K562 (cell line): ENCODE data around the gene NT5DC4. TPM values are rescaled to one million over a fixed set of nuclear protein-coding genes. Genes with fewer than 3 reads are reported as not detected.

Experiments used
- CLOCK ChIP-seq: fragments of 250-450 bp; sonication (Bioruptor Pico); IDR thresholded peaks from 2 replicates; pipeline ENCODE4 v1.4.0; 2020; ENCODE audit warnings: mild to moderate bottlenecking, moderate library complexity, borderline replicate concordance
- GTF3C2 ChIP-seq: IDR thresholded peaks from 3 replicates; pipeline ENCODE4 v1.6.1; 2011; ENCODE audit warnings: borderline replicate concordance, mild to moderate bottlenecking, moderate library complexity; ENCODE audit not compliant: insufficient read length; ENCODE audit errors: extremely low read depth
- TCF3 ChIP-seq: sonication (generic); formaldehyde crosslinking; IDR thresholded peaks from 2 replicates; pipeline ENCODE4 v1.4.0; 2020; ENCODE audit warnings: mild to moderate bottlenecking, missing genetic modification reagents
- ZNF347 ChIP-seq: fragments of 450-650 bp; formaldehyde crosslinking; IDR thresholded peaks from 2 replicates; pipeline ENCODE4 v1.4.0; 2020; ENCODE audit warnings: low read depth, mild to moderate bottlenecking, moderate library complexity
- ZNF77 ChIP-seq: fragments of 250-450 bp; sonication (Bioruptor Pico); IDR thresholded peaks from 2 replicates; pipeline ENCODE4 v1.5.0; 2020
- polyA plus RNA-seq, 8 experiments: library from polyadenylated mRNA; depleted of rRNA in 4 of 8; stranded (reverse) in 5 of 8; unstranded in 3 of 8; fragments of >200 nt; fragmentation: Nextera tagmentation in 2 of 8; fragmentation: Illumina TruSeq in 1 of 8; extraction: Ambion mirVana in 2 of 8; extraction: Trizol in 1 of 8; gene quantifications; 2 replicates each; pipeline versions ENCODE4 v1.2.1 to v1.2.3, GENCODE V29; 2011 to 2014; ENCODE audit warnings: inconsistent platforms in 1 of 8, missing spikeins in 1 of 8
- total RNA-seq, 7 experiments: library from RNA; depleted of rRNA in 6 of 7; stranded (reverse); fragments of >200 nt in 6 of 7; fragmentation: Illumina TruSeq in 2 of 7; extraction: Trizol in 2 of 7; gene quantifications; 2 replicates each; pipeline versions ENCODE4 v1.2.1 to v1.2.3, GENCODE V29; 2011 to 2021; ENCODE audit warnings: low replicate concordance in 1 of 7

The NT5DC4 gene
- total and polyA plus RNA-seq, 9 of the 15 experiments (the other 6 are each of a cell fraction or from before 2014, with no cell fraction given), result 0.44 to 6.9 (median 2.5) TPM

- no peak for TF ChIP-seq ZNF77 (CRISPR knock-in tag)
- no peak for TF ChIP-seq GTF3C2
- no peak for TF ChIP-seq ZNF347 (CRISPR knock-in tag)
- no peak for TF ChIP-seq TCF3 (CRISPR knock-in tag)
- TF ChIP-seq CLOCK (CRISPR knock-in tag), result no peak
Observed at GRCh38 chr2:112709703-112710102, 11.1 kb upstream of the NT5DC4 start (continued).
